ENCODE results near the gene BDKRB1. TPM values are rescaled to one million over a fixed set of nuclear protein-coding genes. Genes with fewer than 3 reads are reported as not detected.

The BDKRB1 gene
- total RNA-seq, 1 experiment from 2014 or later = not detected

DNA sequence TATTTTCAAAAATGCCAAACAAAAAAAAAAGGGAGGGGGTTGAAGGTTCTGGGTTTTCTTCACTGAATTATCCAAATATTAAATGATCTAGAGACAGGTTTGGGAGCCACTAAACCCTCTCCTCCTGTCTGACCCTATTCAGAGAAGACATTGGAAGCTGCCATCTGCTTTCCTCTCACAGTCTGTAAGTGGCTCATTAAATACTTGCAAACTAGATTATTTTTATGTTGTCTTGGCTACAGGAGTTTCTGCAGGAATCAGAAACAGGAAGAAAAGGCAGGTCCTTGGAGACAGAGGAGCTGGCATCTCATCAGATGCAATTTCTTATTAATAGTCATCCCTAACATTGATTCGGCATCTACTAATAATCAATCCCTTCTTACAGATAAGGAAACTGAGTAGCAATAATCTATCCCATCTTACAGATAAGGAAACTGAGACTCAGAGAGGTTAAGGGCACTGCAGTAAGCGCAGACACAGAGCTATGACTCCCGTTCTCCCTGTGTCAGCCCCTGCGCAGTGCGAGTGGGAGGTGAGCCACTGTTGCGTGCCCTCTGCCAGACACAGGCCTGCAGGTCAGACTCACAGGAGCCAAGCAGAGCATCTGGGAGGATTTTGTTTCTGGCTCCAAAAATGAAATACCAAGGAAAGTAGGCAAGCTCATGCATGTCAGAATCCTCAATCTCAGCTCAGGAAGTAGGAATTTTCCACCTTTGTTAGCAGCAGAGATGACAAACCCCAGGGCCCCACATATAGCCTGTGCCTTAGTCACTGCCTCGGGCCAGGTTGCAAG lies 40.4 kb upstream of the BDKRB1 start:
- no peaks in the 10 kb centered on the region for H3K27me3 ChIP-seq (ENCODE audit: control insufficient read depth, insufficient read depth, low read length)

DNA sequence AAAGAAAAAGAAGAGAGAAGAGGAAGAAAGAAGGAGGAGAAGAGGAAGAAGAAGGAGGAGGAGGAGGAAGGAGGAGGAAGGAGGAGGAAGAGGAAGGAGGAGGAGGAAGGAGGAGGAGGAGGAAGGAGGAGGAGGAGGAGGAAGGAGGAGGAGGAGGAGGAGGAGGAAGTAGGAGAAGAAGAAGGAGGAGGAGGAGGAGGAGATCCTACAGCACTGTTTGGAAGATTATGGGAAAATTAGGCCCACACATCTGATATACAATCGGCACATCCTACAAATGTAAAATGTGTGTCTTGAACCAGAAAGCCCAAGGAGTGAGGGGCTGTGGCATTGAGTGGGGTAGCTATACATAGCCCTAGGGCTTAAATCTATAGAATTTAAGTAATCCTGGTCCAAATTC lies 39.4 kb upstream of the BDKRB1 start:
- Histone ChIP-seq H3K27me3 (ENCODE audit: control insufficient read depth, insufficient read depth, low read length) (no peaks in the 10 kb centered on the region), H3K4me3 (ENCODE audit: low read depth in 2 of 2, low read length in 2 of 2) (no peak overlapping the region), H3K9me3 (ENCODE audit: control insufficient read depth, insufficient read depth, low read depth, low read length) (no peaks in the 10 kb centered on the region), H3K36me3 (ENCODE audit: control insufficient read depth, insufficient read depth, low read length) (no peaks in the 10 kb centered on the region), H3K27ac (ENCODE audit: low read length) (no peak overlapping the region), H3K4me1 (ENCODE audit: control insufficient read depth, insufficient read depth, low read length) (no peaks in the 10 kb centered on the region)
- CTCF ChIA-PET = no interaction called here
- TF ChIP-seq, protein P1, sequence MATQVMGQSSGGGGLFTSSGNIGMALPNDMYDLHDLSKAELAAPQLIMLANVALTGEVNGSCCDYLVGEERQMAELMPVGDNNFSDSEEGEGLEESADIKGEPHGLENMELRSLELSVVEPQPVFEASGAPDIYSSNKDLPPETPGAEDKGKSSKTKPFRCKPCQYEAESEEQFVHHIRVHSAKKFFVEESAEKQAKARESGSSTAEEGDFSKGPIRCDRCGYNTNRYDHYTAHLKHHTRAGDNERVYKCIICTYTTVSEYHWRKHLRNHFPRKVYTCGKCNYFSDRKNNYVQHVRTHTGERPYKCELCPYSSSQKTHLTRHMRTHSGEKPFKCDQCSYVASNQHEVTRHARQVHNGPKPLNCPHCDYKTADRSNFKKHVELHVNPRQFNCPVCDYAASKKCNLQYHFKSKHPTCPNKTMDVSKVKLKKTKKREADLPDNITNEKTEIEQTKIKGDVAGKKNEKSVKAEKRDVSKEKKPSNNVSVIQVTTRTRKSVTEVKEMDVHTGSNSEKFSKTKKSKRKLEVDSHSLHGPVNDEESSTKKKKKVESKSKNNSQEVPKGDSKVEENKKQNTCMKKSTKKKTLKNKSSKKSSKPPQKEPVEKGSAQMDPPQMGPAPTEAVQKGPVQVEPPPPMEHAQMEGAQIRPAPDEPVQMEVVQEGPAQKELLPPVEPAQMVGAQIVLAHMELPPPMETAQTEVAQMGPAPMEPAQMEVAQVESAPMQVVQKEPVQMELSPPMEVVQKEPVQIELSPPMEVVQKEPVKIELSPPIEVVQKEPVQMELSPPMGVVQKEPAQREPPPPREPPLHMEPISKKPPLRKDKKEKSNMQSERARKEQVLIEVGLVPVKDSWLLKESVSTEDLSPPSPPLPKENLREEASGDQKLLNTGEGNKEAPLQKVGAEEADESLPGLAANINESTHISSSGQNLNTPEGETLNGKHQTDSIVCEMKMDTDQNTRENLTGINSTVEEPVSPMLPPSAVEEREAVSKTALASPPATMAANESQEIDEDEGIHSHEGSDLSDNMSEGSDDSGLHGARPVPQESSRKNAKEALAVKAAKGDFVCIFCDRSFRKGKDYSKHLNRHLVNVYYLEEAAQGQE (IDR thresholded peaks at IDR 0.05; ENCODE audit: insufficient read depth in 1 of 2, low read depth in 2 of 2, low read length in 1 of 2) = no peak
- TF ChIP-seq POLR2AphosphoS5 (IDR thresholded peaks at IDR 0.05; ENCODE audit: low read depth, low read length) (no peak), SIN3A (IDR thresholded peaks at IDR 0.05; ENCODE audit: borderline replicate concordance, insufficient read depth, low read depth, low read length) (no peak), TCF7L2 (IDR thresholded peaks at IDR 0.05; ENCODE audit: low read depth, low read length) (no peak)
- TF ChIP-seq, protein P2, sequence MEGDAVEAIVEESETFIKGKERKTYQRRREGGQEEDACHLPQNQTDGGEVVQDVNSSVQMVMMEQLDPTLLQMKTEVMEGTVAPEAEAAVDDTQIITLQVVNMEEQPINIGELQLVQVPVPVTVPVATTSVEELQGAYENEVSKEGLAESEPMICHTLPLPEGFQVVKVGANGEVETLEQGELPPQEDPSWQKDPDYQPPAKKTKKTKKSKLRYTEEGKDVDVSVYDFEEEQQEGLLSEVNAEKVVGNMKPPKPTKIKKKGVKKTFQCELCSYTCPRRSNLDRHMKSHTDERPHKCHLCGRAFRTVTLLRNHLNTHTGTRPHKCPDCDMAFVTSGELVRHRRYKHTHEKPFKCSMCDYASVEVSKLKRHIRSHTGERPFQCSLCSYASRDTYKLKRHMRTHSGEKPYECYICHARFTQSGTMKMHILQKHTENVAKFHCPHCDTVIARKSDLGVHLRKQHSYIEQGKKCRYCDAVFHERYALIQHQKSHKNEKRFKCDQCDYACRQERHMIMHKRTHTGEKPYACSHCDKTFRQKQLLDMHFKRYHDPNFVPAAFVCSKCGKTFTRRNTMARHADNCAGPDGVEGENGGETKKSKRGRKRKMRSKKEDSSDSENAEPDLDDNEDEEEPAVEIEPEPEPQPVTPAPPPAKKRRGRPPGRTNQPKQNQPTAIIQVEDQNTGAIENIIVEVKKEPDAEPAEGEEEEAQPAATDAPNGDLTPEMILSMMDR (IDR thresholded peaks at IDR 0.05) = no peak
- no peak for ATAC-seq
- in situ Hi-C loops (cut with HindIII; ENCODE audit: low pct_unique_long_range_greater_than_20kb, low sequenced_read_pairs) (no loop called here), intact Hi-C loops (cut with micrococcal nuclease; ENCODE audit: unreplicated experiment) (no loop called here)
- POLR2A ChIA-PET = no interaction called here
- no peak for DNase-seq (ENCODE audit: low read depth, low spot score)
- BruUV-seq (replicated peaks) = no TSS peak

More for the DNA sequence above, 40.4 kb upstream of the BDKRB1 start:
- Histone ChIP-seq H3K9me3 (ENCODE audit: control insufficient read depth, insufficient read depth, low read depth, low read length) (no peaks in the 10 kb centered on the region), H3K36me3 (ENCODE audit: control insufficient read depth, insufficient read depth, low read length) (no peaks in the 10 kb centered on the region), H3K4me3 (ENCODE audit: low read depth in 2 of 2, low read length in 2 of 2) (no peak overlapping the region), H3K4me1 (ENCODE audit: control insufficient read depth, insufficient read depth, low read length) (no peaks in the 10 kb centered on the region), H3K27ac (ENCODE audit: low read length) (no peak overlapping the region)
- TF ChIP-seq TCF7L2 (IDR thresholded peaks at IDR 0.05; ENCODE audit: low read depth, low read length) (no peak), SIN3A (IDR thresholded peaks at IDR 0.05; ENCODE audit: borderline replicate concordance, insufficient read depth, low read depth, low read length) (no peak), POLR2AphosphoS5 (IDR thresholded peaks at IDR 0.05; ENCODE audit: low read depth, low read length) (no peak)
- TF ChIP-seq, protein P2 (IDR thresholded peaks at IDR 0.05) = no peak
- TF ChIP-seq, protein P1 (IDR thresholded peaks at IDR 0.05; ENCODE audit: insufficient read depth in 1 of 2, low read depth in 2 of 2, low read length in 1 of 2) = no peak
- ATAC-seq (no peak), DNase-seq (ENCODE audit: low read depth, low spot score) (no peak)
- intact Hi-C loops (cut with micrococcal nuclease; ENCODE audit: unreplicated experiment) (no loop called here), in situ Hi-C loops (cut with HindIII; ENCODE audit: low pct_unique_long_range_greater_than_20kb, low sequenced_read_pairs) (no loop called here)
- ChIA-PET CTCF (no interaction called here), POLR2A (no interaction called here)
- BruUV-seq (replicated peaks) = no TSS peak
